HG02970 (cell line): ENCODE data around the gene HACD1.

ENCODE experiments used
- ATAC-seq: cut with Tn5 transposase; IDR thresholded peaks from one replicate; pipeline ENCODE4 v1.9.1; 2021; ENCODE audit warnings: mild to moderate bottlenecking, moderate library complexity, moderate number of reproducible peaks; ENCODE audit not compliant: unreplicated experiment, low FRiP score

The HACD1 gene

GRCh38 chr10:17617031-17617911 lies at the start of gene HACD1:
HACD1 (minus strand) TSS chr10:17617374; CDS start chr10:17617339, 35 bp downstream.
- ATAC-seq, result peak; percentile 56

GRCh38 chr10:17665747-17666146 lies 48.6 kb upstream of the HACD1 start:
- no peak for ATAC-seq

DNA sequence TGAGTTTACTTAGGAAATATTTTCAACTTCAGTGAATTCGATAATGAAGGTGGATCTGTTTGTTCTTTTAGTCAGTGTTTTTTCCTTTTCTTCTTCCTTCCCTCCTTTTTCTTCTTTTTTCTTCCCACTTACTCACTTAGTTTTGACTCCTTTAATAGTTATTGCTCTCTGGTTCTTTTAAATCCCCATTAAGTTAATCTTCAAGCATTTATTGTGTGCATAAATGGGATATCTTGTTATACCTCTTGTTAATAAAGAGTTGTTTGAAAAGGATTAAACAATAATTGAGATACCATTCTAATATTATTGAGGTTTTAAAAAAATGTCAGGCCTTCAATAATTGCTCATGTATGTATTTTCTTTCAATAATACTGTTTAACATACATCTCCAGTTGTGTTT lies 46.3 kb upstream of the HACD1 start:
- no peak for ATAC-seq

DNA sequence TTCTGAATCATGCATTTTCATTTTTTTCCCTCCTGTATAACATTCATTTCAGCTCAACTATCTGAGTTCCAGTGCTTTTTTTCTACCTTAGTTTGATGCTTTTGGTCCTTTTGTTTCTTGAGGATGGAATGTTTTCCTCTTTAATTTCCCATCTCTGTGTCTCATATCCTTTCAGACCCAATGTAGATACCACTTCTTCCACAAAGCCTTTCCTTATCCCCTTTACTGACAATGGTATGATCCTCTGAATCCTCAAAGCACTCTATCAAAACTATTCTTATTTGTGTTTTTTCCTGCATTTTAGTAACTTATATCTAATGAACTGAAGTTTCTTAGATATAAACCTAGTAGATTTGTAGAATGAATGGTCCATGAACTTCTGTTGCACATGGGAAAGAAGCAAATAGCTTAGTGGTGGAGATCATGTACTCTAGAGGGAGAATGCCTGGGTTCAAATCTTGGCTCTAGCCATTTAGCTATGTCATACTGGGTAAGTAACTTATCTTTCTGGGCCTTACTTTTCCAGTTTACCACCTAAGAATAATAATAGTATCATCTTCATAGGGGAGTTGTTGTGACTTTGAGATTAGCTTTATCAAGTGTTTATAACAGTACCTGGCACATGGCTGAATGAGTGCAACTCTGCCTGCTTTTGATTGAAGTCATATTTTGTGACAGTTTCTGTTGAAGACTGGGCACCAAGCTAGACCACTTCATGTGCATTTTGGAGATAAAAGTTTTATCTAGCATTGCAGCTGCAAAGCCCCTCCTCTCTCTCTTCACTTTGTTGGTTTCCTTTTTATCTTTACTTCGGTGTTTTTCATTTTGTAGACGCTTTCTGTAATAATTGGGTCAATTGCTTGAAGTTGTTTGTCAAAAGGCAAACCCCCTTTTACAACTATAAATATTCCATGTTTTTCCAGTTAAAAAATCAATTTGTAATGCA lies 45.3 kb upstream of the HACD1 start:
- ATAC-seq, result no peak

GRCh38 chr10:17661510-17661909 lies 44.3 kb upstream of the HACD1 start:
- ATAC-seq, result no peak

DNA sequence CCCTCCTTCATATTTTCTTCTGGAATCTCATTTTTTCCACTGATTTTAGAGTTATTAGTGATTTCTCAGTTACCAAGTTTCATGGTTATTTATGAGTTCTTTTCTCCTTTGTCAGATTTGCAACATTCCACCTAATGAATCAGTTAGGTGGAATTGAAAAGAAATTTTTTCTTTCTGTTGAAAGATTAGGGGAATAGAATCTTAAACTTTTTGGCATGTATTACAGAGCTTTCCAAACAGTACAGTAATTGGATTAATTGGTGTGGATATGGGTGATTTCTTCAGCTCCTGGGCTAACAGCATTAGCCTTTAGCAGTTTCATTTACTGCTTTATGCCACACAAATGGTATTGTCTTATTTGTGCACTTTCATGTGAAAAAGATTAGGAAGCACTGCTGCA lies 43.7 kb upstream of the HACD1 start:
- ATAC-seq, result no peak

- ATAC-seq, result no peak
These were observed 42.2 kb upstream of the HACD1 start for GRCh38 chr10:17659365-17659764.

GRCh38 chr10:17657103-17657500 lies 39.9 kb upstream of the HACD1 start:
- ATAC-seq, result no peak

GRCh38 chr10:17655567-17656146 lies 38.5 kb upstream of the HACD1 start:
- peak; percentile 85 for ATAC-seq

- no peak for ATAC-seq
These were observed 37.8 kb upstream of the HACD1 start for GRCh38 chr10:17655009-17655408.

- no peak for ATAC-seq
These were observed 35.4 kb upstream of the HACD1 start for GRCh38 chr10:17652585-17652984.

- ATAC-seq, result no peak
These were observed 34.7 kb upstream of the HACD1 start for GRCh38 chr10:17651896-17652295.

- no peak for ATAC-seq
These were observed 33.2 kb upstream of the HACD1 start for GRCh38 chr10:17650416-17650815.

DNA sequence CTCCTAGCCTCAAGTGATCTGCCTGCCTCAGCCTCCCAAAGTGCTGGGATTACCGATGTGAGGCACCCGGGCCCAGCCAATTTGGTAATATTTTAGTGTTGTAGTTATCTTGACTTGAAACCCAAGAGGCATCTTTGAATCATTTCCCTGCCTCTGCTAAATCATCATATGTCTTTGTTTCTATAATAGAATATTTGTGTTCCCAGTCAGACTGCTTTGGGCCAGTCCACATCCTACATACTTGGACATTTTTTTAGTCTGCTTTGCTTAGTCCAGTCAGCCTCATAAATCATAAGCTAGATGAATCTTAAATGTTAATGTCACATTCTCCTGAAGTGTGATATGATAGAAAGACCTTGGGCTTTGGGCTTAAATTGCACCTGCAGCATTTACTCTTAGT lies 32.7 kb upstream of the HACD1 start:
- ATAC-seq, result no peak

- ATAC-seq, result no peak
These were observed 31.9 kb upstream of the HACD1 start for GRCh38 chr10:17649052-17649451.

DNA sequence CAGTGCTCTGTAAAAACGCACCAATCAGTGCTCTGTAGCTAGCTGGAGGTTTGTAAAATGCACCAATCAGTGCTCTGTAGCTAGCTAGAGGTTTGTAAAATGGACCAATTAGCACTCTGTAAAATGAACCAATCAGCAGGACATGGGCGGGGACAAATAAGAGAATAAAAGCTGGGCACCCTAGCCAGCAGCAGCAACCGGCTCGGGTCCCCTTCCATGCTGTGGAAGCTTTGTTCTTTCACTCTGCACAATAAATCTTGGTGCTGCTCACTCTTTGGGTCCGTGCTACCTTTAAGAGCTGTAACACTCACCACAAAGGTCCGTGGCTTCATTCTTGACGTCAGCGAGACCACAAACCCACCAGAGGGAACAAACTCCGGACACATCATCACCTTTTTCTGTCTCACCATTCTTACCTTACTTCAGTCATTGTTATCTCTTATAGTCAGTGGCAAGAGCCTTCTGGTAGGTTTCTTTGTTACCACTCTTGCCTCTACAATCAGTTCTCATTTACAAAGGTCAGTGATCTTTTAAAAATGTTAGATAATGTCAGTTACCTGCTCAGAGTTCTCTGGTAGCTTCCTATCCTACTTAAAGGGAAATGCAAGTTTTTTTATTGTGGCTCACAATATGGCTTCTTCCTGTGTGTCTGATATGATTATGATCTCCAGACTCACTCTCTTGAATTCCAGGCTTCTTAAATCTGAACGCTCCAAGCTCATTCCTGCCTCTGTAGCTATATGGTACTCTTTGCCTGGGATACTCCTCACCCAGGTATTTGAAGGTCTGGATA lies 31.3 kb upstream of the HACD1 start:
- no peak for ATAC-seq

GRCh38 chr10:17647326-17647725 lies 30.2 kb upstream of the HACD1 start:
- ATAC-seq, result no peak

- no peak for ATAC-seq
These were observed 28.6 kb upstream of the HACD1 start for GRCh38 chr10:17645621-17646345.

DNA sequence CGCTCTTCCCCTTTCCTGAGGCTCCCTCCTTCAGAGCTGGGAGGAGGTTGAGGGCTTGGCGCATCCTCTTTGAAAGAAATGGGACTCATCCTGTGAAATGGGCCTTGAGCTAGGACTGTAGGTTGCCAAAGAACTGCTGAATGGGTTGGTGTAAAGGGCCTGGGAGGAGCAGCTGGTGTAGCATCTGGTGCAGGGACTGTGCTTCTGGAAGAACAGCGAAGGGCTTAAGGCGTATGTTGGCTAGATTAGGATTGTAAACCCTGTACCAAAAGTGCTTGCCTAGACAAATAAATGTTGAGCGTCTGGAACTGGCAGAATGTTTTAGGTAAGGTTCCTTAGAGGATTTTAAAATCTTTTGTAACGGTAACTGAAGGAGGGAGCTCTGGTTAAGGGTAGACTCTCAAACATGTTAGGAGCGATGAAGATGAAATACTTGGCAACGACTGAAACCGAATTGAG lies 27.3 kb upstream of the HACD1 start:
- no peak for ATAC-seq
